Neural cell (in vitro differentiated cells): Measurements from ENCODE around the gene S1PR4. TPM values are rescaled to one million over a fixed set of nuclear protein-coding genes. Genes with fewer than 3 reads are reported as not detected.
A peak's percentile ranks its signal among the peaks of the same experiment; 100 is the strongest.

Experiments used
- H2AFZ ChIP-seq: fragments of 200-600, 300-800 bp; sonication (generic), shearing (Covaris generic); 2 replicates; pipeline ENCODE4 v1.6.0; 2014; ENCODE audit warnings: low read depth, mild to moderate bottlenecking, antibody characterized with exemption, low read length, moderate library complexity
- H3F3A ChIP-seq: fragments of 200-600 bp; shearing (Covaris generic); 2 replicates; pipeline ENCODE4 v1.6.1; 2016; ENCODE audit warnings: mild to moderate bottlenecking, moderate library complexity, mixed read lengths, antibody characterized with exemption, low read length; ENCODE audit not compliant: insufficient read depth, poor library complexity, severe bottlenecking
- H3K27ac ChIP-seq: fragments of 200-600, 300-800 bp; sonication (generic), shearing (Covaris generic); 2 replicates; pipeline ENCODE4 v1.5.1; 2014; ENCODE audit warnings: mild to moderate bottlenecking, low read length, moderate library complexity
- H3K27me3 ChIP-seq: fragments of 300-800, 200-600 bp; sonication (generic), shearing (Covaris generic); 2 replicates; pipeline ENCODE4 v1.6.0; 2014; ENCODE audit warnings: mild to moderate bottlenecking, low read depth, low read length, moderate library complexity; ENCODE audit not compliant: insufficient read depth
- H3K36me3 ChIP-seq: fragments of 300-800, 200-600 bp; sonication (generic), shearing (Covaris generic); 2 replicates; pipeline ENCODE4 v1.5.1; 2014; ENCODE audit warnings: mild to moderate bottlenecking, antibody characterized with exemption, low read length, moderate library complexity; ENCODE audit not compliant: insufficient read depth
- H3K4me2 ChIP-seq: fragments of 300-800, 200-600 bp; sonication (generic), shearing (Covaris generic); 2 replicates; pipeline ENCODE4 v1.6.0; 2014; ENCODE audit warnings: mild to moderate bottlenecking, low read length
- H3K4me3 ChIP-seq: fragments of 300-800, 200-600 bp; sonication (generic), shearing (Covaris generic); 2 replicates; pipeline ENCODE4 v1.5.1; 2014; ENCODE audit warnings: mild to moderate bottlenecking, low read length, moderate library complexity
- H3K79me2 ChIP-seq: fragments of 200-600 bp; shearing (Covaris generic); replicated peaks from 2 replicates; pipeline ENCODE4 v1.6.0; 2014; ENCODE audit warnings: mild to moderate bottlenecking, low read length, moderate library complexity; ENCODE audit not compliant: insufficient read depth
- H3K9ac ChIP-seq: fragments of 300-800, 200-600 bp; sonication (generic), shearing (Covaris generic); 2 replicates; pipeline ENCODE4 v1.6.1; 2016; ENCODE audit warnings: mild to moderate bottlenecking, low read length, mixed read lengths
- H3K9me2 ChIP-seq: fragments of 200-600 bp; shearing (Covaris generic); 2 replicates; pipeline ENCODE4 v1.6.1; 2016; ENCODE audit warnings: mild to moderate bottlenecking, low read length, mixed read lengths; ENCODE audit not compliant: insufficient read depth
- H3K9me3 ChIP-seq: fragments of 200-600, 300-800 bp; sonication (generic), shearing (Covaris generic); 2 replicates; pipeline ENCODE4 v1.6.1; 2016; ENCODE audit warnings: mild to moderate bottlenecking, mixed run types, low read length, moderate library complexity, mixed read lengths
- H4K20me1 ChIP-seq: fragments of 200-600 bp; shearing (Covaris generic); 2 replicates; pipeline ENCODE4 v1.6.1; 2016; ENCODE audit warnings: mild to moderate bottlenecking, mixed run types; ENCODE audit not compliant: insufficient read depth
- CTCF ChIP-seq: fragments of 450-650 bp; IDR thresholded peaks from 2 replicates; pipeline ENCODE4 v1.5.1; 2014; ENCODE audit warnings: antibody characterized with exemption, mild to moderate bottlenecking, moderate library complexity; ENCODE audit not compliant: poor library complexity, severe bottlenecking
- EP300 ChIP-seq: fragments of 450-650 bp; conservative IDR thresholded peaks from 2 replicates; pipeline ENCODE4 v1.6.1; 2014; ENCODE audit warnings: antibody characterized with exemption, mild to moderate bottlenecking, moderate library complexity; ENCODE audit not compliant: poor library complexity, severe bottlenecking
- MXI1 ChIP-seq: fragments of 450-650 bp; conservative IDR thresholded peaks from 2 replicates; pipeline ENCODE4 v1.6.1; 2014; ENCODE audit warnings: antibody characterized with exemption, mild to moderate bottlenecking; ENCODE audit not compliant: poor library complexity, severe bottlenecking
- POLR2AphosphoS5 ChIP-seq: IDR thresholded peaks from 2 replicates; pipeline ENCODE4 v1.6.1; 2012
- RAD21 ChIP-seq: fragments of 450-650 bp; conservative IDR thresholded peaks from 2 replicates; pipeline ENCODE4 v1.6.1; 2014; ENCODE audit warnings: antibody characterized with exemption, mild to moderate bottlenecking, moderate library complexity
- REST ChIP-seq: IDR thresholded peaks from 2 replicates; pipeline ENCODE4 v1.6.1; 2012; ENCODE audit warnings: borderline replicate concordance
- SMC3 ChIP-seq: fragments of 450-650 bp; conservative IDR thresholded peaks from 2 replicates; pipeline ENCODE4 v1.6.1; 2014; ENCODE audit warnings: antibody characterized with exemption, mild to moderate bottlenecking, moderate library complexity; ENCODE audit not compliant: poor library complexity
- TAF1 ChIP-seq: IDR thresholded peaks from 2 replicates; pipeline ENCODE4 v1.6.1; 2012; ENCODE audit warnings: low read depth
- polyA plus RNA-seq: library from polyadenylated mRNA; depleted of rRNA; stranded (reverse); fragments of >200 nt; gene quantifications from 2 replicates; pipeline ENCODE4 v1.2.3, GENCODE V29; 2014

Gene S1PR4
- polyA plus RNA-seq, 1 donor from 2014 or later = not detected

GRCh38 chr19:3183721-3184641 is 5.4 kb downstream of the S1PR4 start:
- H3K9ac ChIP-seq = no peak overlapping the region
- TF ChIP-seq EP300 (no peak), TAF1 (no peak), RAD21 (no peak), POLR2AphosphoS5 (no peak), MXI1 (no peak), REST (no peak), CTCF (no peak)
- no peak overlapping the region for H3K4me3 ChIP-seq
- H3K27ac ChIP-seq = no peak overlapping the region
- no peaks in the 10 kb centered on the region for H3F3A ChIP-seq
- H3K4me2 ChIP-seq = no peak overlapping the region
- no peaks in the 10 kb centered on the region for H3K9me2 ChIP-seq
- H3K9me3 ChIP-seq = no peaks in the 10 kb centered on the region
- H4K20me1 ChIP-seq = no peaks in the 10 kb centered on the region
- peaks cover 10% of the 10 kb centered on the region for H3K79me2 ChIP-seq
- H3K27me3 ChIP-seq = no peaks in the 10 kb centered on the region
- peak overlapping the region; percentile 78 for H2AFZ ChIP-seq
- H3K36me3 ChIP-seq = no peaks in the 10 kb centered on the region

GRCh38 chr19:3184847-3185460 is 6.4 kb downstream of the S1PR4 start:
- H3K4me3 ChIP-seq = peak overlapping the region; percentile 98
- TF ChIP-seq CTCF (no peak), SMC3 (no peak), POLR2AphosphoS5 (no peak), RAD21 (no peak), MXI1 (no peak), TAF1 (no peak)
- no peaks in the 10 kb centered on the region for H3F3A ChIP-seq
- H3K9me3 ChIP-seq = no peaks in the 10 kb centered on the region
- no peaks in the 10 kb centered on the region for H4K20me1 ChIP-seq
- H3K4me2 ChIP-seq = no peak overlapping the region
- H3K9ac ChIP-seq = peak overlapping the region; percentile 72
- H2AFZ ChIP-seq = peak overlapping the region; percentile 78
- H3K27ac ChIP-seq = peak overlapping the region; percentile 61
- no peaks in the 10 kb centered on the region for H3K27me3 ChIP-seq
- no peaks in the 10 kb centered on the region for H3K36me3 ChIP-seq
- no peaks in the 10 kb centered on the region for H3K9me2 ChIP-seq
- H3K79me2 ChIP-seq = peaks cover 10% of the 10 kb centered on the region
